GM10248 (cell line): Measurements from ENCODE around the gene PHF21A.

Source experiments
- CTCF ChIA-PET: fragments of 300-600 bp; sonication (Branson Sonifier 250); formaldehyde crosslinking; extraction: SDS; loops from one replicate; lab custom pipeline; 2021; ENCODE audit warnings: antibody characterized with exemption; lab: Yijun Ruan, JAX
- POLR2A ChIA-PET: fragments of 350-650 bp; sonication (Branson Sonifier 250); formaldehyde crosslinking; extraction: SDS; loops from one replicate; lab custom pipeline; 2020; ENCODE audit warnings: antibody characterized with exemption; lab: Yijun Ruan, JAX
- DNase-seq: peaks from one replicate; pipeline ENCODE4 v3.0.0; 2012; ENCODE audit errors: extremely low spot score
- TF ChIP-seq, protein P1 (sequence below): IDR thresholded peaks from 2 replicates; pipeline ENCODE4 v1.5.1; 2012; ENCODE audit warnings: mild to moderate bottlenecking, low read depth; ENCODE audit errors: extremely low read depth, missing control alignments, control extremely low read depth

Gene PHF21A

DNA sequence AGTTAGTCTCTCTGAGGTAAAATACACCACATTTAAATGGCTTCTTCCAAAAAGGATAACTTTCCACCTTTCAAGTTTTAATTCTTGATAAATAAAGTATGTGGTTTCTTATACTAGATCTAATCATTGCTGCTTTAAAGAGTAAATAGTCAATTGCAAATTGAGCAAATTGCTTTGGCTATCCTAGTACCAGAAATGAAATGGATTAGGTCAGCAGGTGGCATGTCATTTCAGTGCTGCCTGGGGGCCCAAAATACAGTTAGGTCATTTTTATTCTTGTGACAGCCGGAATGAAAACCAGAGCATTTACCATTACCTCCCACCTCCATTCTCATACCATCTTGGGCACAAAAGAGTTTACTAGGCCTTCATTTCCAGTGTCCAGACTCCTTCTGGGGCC, 70.2 kb downstream of the PHF21A start:
- no peak for DNase-seq
- ChIA-PET CTCF (interaction anchor here (1.0 to 2.1 kb wide), 4 partner anchors 14 to 86 kb away, joined by 3 to 5 read pairs (median 4); no protein-coding TSS in a partner anchor), POLR2A (no interaction called here)
- TF ChIP-seq, protein P1, sequence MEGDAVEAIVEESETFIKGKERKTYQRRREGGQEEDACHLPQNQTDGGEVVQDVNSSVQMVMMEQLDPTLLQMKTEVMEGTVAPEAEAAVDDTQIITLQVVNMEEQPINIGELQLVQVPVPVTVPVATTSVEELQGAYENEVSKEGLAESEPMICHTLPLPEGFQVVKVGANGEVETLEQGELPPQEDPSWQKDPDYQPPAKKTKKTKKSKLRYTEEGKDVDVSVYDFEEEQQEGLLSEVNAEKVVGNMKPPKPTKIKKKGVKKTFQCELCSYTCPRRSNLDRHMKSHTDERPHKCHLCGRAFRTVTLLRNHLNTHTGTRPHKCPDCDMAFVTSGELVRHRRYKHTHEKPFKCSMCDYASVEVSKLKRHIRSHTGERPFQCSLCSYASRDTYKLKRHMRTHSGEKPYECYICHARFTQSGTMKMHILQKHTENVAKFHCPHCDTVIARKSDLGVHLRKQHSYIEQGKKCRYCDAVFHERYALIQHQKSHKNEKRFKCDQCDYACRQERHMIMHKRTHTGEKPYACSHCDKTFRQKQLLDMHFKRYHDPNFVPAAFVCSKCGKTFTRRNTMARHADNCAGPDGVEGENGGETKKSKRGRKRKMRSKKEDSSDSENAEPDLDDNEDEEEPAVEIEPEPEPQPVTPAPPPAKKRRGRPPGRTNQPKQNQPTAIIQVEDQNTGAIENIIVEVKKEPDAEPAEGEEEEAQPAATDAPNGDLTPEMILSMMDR = no peak

DNA sequence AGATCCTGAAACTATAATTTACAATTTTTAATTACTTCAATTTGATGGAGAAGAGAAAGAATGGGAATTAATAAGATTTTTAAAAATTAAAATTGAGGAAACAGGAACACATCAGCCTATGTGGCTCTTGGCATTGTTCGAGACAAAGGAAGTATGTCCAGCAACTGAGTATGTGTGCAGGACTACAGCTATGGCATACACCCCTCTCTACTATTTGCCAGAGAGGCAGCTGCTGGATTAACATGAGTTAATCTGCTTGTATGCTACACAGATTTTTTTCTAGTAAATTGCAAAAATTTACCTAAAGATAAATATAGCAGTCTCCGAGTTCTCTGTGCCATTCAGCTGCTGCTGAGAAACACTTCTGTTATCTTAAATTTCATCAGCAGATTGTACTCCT, 70.6 kb downstream of the PHF21A start:
- ChIA-PET CTCF (interaction anchor here (1.1 to 2.1 kb wide), 2 partner anchors 15 to 31 kb away, joined by 3 to 5 read pairs; no protein-coding TSS in a partner anchor), POLR2A (no interaction called here)
- TF ChIP-seq, protein P1 = no peak
- DNase-seq = no peak

DNA sequence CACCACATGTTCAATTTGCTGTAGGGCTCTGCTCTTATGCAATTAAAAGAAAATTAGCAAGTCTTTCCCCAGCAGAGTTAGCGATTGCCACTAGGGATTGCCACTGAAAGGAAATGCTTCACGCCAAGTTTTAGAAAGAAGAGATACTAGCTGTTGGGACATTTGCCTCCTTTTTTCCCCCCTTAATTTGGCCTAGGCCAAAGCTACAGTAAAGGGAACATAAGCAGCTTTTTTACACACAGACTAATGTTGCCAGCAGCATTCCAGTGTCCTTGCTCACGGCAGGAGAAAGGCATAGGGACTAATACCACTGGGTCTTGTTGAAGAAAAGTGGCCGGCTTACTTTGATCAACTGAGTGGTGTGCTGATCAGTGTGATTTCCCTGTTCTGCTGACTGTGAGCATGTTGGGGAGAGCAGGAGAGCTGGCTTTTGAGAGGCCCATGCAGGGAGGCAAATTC, 71.2 kb downstream of the PHF21A start:
- CTCF ChIA-PET = interaction anchor here (1.1 to 2.1 kb wide), 3 partner anchors 11 to 32 kb away, joined by 3 to 7 read pairs (median 5); no protein-coding TSS in a partner anchor
- TF ChIP-seq, protein P1 = no peak
- POLR2A ChIA-PET = no interaction called here
- no peak for DNase-seq

DNA sequence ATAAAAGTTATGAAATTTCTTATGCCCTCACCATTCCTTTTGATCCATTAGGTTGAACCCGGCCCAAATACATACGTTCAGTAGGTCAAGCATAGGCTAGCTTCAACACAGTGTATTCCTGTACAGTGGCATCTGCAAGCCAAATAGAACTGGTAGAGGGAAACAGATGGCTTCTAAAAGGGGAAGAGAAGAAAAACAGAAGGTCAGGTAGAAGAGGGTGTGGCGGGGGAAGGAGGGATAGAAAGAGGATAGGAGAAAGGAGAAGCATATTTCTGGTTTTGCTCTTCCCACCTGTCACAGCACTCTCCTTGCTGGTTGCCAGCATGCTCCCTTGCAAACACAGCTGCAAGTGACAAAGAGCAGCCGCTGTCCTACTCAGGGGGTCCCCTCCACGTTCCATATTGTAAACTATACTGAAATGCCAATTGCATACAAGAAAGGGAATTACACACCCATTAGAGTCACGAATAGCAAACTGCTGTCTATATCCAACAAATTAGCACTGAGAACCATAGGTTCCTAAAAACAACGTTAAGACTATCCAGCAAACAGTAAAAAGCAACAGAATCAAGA, 71.8 kb downstream of the PHF21A start:
- CTCF ChIA-PET = interaction anchor here (0.5 to 1.7 kb wide), 2 partner anchors 10 to 649 kb away, joined by 3 to 7 read pairs; no protein-coding TSS in a partner anchor
- POLR2A ChIA-PET = no interaction called here
- TF ChIP-seq, protein P1 = no peak
- DNase-seq = no peak

DNA sequence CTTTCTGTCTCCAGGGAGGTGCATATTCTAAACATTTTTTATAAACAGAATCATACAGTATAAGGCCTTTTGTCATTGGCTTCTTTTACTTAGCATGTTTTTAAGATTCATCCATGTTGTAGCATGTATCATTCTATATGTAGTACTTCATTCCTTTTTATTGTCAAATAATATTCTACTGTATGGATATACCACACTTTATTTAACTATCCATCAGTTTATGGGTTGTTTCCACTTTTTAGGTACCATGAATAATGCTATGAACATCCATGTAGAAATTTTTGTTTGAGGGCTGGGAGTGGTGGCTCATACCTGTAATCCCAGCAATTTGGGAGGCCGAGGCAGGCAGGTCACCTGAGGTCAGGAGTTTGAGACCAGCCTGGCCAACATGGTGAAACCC, 73.1 kb downstream of the PHF21A start:
- DNase-seq = no peak
- TF ChIP-seq, protein P1 = no peak
- ChIA-PET POLR2A (no interaction called here), CTCF (interaction anchor here (1.1 to 1.7 kb wide), 2 partner anchors 9 to 12 kb away, joined by 3 to 7 read pairs; no protein-coding TSS in a partner anchor)

DNA sequence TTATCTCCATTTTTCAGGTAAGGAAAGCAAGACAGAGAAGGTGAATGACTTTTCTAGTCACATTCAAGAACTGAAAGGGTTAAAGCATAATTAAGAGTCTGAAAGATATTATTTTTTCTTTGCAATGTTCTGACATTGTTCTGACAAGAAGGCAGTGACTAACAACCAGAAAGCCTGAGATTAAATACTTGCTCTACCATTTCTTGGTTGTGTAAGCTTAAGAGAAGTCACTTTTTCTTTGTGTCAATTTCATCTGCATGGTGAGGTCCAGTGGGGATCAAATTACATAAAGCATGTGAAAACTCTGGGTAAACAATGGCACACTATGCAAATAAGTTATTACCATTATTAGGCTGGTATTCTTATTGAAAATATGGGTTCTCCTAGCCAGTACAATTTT, 73.7 kb downstream of the PHF21A start:
- DNase-seq = no peak
- ChIA-PET POLR2A (no interaction called here), CTCF (interaction anchor here (1.0 to 1.4 kb wide), 4 partner anchors 9 to 191 kb away, joined by 3 to 5 read pairs (median 3); no protein-coding TSS in a partner anchor)
- TF ChIP-seq, protein P1 = no peak
